ENCODE data around the gene CDIPT. TPM values are rescaled to one million over a fixed set of nuclear protein-coding genes. Genes with fewer than 3 reads are reported as not detected.

The CDIPT gene
- total and polyA plus RNA-seq, 2 of the 13 experiments (the other 11 are each of a cell fraction or from before 2014, with no cell fraction given), result 54.9 to 97.5 TPM

DNA sequence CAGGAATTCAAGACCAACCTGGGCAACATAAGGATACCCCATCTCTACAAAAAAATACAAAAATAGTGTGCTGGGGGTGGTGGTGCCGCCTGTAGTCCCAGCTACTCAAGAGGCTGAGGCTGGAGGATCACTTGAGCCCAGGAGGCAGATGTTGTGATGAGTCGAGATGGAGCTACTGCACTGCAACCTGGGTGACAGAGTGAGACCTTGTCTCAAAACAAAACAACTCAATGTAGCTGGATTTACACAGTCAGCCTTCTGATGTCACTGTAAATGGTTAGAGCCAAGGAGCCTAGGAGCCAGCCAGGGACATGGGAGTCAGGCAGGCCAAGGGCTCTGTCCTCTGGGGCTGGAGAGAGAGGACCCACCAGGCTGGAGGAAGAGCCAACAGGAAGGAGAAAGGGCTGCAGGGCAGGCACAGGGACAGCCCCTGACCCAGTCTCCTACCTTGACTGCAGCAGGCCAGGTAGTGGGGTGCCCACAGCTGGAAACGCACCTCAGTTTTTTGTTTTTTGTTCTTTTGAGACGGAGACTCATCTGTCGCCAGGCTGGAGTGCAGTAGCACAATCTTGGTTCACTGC lies 8.4 kb downstream of the CDIPT start:
- in situ Hi-C loops (cut with HindIII; ENCODE audit: extremely low pct_ligation_motif_present, low pct_unique_long_range_greater_than_20kb) (no loop called here), intact Hi-C loops (cut with micrococcal nuclease; ENCODE audit: unreplicated experiment) (no loop called here)
- ATAC-seq, result peak; percentile 54
- Histone ChIP-seq H3K27ac (ENCODE audit: extremely low read length, insufficient read depth, low read length) (no peak overlapping the region), H3K9me3 (ENCODE audit: low read length) (no peaks in the 10 kb centered on the region), H3K79me2 (ENCODE audit: insufficient read depth, low read length) (no peaks in the 10 kb centered on the region), H3K9ac (ENCODE audit: insufficient read depth, low read depth, low read length) (no peak overlapping the region), H3K36me3 (replicated peaks in 1 of 2; ENCODE audit: control insufficient read depth in 1 of 2, insufficient read depth in 2 of 2, low read length in 2 of 2) (peaks cover 0 to 4% of the 10 kb centered on the region in 2 experiments; a peak in 2 of 5 replicates), H2AFZ (ENCODE audit: low read length) (no peak overlapping the region), H3K4me3 (replicated peaks in 1 of 3; ENCODE audit: insufficient read depth in 1 of 3, low read depth in 2 of 3, low read length in 3 of 3) (no peak overlapping the region), H3K4me1 (ENCODE audit: insufficient read depth, low read length) (no peaks in the 10 kb centered on the region), H3K4me2 (ENCODE audit: low read depth, low read length) (no peak overlapping the region), H3K27me3 (ENCODE audit: control insufficient read depth in 1 of 2, insufficient read depth in 2 of 2, low read length in 2 of 2) (no peaks in the 10 kb centered on the region), H4K20me1 (ENCODE audit: insufficient read depth, low read length) (no peaks in the 10 kb centered on the region)
- FAIRE-seq, result no peak
- TF ChIP-seq ZNF747 (CRISPR knock-in tag; IDR thresholded peaks at IDR 0.05; ENCODE audit: borderline replicate concordance) (no peak), ZNF407 (CRISPR knock-in tag; IDR thresholded peaks at IDR 0.05; ENCODE audit: not compliant biosample characterization) (no peak)
- 61% methylated on average over 5 of the region's 5 CpGs for WGBS (ENCODE audit: low lambda C conversion rate)
- POLR2A ChIA-PET, result interaction anchor here (0.7 to 2.3 kb wide), 5 partner anchors 9 to 45 kb away, joined by 3 to 5 read pairs (median 3); partner anchors contain the start of genes ASPHD1, CDIPT, PAGR1 and SEZ6L2
- no TSS peak for BruUV-seq (replicated peaks)
- CTCF ChIA-PET (ENCODE audit: low intra/inter-chr PET ratio, low total read pairs), result no interaction called here
- no peak for DNase-seq (ENCODE audit: low spot score)
